ENCODE data around the gene GUCY1A2. TPM values are rescaled to one million over a fixed set of nuclear protein-coding genes. Genes with fewer than 3 reads are reported as not detected.

GUCY1A2 gene
- total RNA-seq, 4 donors from 2014 or later, result 2.4 to 17.0 (median 9.9) TPM

DNA sequence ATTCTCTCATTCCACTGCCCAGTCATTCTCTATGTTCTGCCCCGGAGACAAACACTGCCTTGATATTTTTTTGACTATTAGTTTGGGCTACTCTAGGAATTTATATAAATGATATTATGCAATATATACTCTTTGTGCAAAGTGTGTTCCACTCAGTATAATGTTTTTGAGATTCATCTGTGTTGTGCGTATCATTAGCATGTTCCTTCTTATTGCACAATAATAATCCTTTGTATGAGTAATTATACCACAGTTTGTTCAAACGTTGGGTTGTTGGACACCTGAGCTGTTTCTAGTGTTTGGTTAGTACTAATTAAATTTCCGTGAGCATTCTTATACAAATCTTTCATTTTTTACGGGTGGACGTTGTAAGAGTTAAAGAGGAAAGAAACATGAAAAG lies 390.6 kb downstream of the GUCY1A2 start:
- TF ChIP-seq, protein P1, sequence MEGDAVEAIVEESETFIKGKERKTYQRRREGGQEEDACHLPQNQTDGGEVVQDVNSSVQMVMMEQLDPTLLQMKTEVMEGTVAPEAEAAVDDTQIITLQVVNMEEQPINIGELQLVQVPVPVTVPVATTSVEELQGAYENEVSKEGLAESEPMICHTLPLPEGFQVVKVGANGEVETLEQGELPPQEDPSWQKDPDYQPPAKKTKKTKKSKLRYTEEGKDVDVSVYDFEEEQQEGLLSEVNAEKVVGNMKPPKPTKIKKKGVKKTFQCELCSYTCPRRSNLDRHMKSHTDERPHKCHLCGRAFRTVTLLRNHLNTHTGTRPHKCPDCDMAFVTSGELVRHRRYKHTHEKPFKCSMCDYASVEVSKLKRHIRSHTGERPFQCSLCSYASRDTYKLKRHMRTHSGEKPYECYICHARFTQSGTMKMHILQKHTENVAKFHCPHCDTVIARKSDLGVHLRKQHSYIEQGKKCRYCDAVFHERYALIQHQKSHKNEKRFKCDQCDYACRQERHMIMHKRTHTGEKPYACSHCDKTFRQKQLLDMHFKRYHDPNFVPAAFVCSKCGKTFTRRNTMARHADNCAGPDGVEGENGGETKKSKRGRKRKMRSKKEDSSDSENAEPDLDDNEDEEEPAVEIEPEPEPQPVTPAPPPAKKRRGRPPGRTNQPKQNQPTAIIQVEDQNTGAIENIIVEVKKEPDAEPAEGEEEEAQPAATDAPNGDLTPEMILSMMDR (IDR thresholded peaks at IDR 0.05; ENCODE audit: low read depth), result no peak

DNA sequence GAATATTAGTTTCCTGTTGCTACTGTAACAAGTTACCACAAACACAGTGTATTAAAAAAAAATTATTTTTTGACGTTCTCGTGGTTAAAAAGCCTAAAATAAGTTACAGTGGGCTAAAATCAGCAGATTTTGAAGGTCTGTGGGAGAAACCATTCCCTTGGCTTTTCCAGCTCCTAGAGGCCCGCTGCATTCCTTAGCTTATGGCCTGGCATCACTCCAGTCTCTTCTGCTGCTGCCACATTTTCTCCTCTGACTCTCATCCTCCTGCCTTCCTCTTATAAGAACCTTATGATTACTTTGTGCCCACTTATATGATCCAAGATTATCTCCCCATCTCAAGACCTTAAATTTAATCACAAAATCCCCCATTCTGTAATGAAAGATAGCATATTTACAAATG lies 392.7 kb downstream of the GUCY1A2 start:
- TF ChIP-seq, protein P1 (IDR thresholded peaks at IDR 0.05; ENCODE audit: low read depth), result no peak

DNA sequence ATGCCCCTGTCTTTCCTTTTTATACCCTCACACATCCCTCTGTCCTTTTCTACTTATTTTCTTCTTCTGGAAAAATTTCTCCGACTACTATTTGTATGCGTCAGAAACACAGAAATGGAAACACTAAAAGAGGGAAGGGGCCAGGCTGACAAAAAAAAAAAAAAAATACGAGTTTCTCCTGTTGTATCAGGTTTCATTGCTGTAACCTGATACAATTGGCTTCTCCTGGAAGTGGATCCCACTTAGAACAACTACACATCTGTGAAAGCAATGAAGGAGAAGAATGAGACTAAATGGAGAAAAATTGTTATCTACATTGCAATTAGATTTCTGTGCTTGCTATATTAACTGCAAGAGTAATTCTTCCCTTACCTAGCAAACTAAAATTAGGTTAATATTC lies 393.9 kb downstream of the GUCY1A2 start:
- TF ChIP-seq, protein P1 (IDR thresholded peaks at IDR 0.05; ENCODE audit: low read depth), result no peak
